ENCODE results near the gene GP1BB.

Gene GP1BB

DNA sequence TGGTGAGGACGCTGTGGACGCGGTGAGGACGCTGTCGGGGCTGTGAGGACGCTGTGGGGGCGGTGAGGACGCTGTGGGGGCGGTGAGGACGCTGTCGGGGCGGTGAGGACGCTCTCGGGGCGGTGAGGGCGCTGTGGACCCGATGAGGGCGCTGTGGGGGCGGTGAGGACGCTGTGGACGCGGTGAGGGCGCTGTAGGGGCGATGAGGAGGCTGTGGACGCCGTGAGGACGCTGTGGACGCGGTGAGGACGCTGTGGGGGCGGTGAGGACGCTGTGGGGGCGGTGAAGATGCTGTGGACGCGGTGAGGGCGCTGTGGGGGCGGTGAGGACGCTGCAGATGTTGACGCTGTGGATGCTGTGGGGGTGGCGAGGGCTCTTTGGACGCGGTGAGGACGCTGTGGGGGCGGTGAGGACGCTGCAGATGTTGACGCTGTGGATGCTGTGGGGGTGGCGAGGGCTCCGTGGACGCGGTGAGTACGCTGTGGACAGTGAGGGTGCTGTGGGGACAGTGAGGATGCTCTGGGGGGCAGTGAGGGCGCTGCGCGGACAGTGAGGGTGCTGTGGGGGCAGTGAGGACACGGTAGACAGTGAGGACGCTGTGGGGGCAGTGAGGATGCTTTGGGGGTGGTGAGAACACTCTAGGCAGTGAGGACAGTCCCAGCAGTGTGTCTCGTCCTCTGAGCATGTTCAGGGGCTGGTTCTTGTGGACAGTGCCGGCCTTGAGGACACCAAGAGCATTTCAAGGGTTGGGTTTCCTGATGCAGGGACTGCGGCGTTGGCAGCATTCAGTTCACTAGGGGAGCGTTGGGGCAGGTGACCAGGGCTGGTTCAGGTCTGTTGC lies 4.2 kb downstream of the GP1BB start:
- no peak for DNase-seq (ENCODE audit: low spot score)
- peak overlapping the region; percentile 7 for H2BK12ac ChIP-seq (ENCODE audit: low read length)
- peaks cover 39 to 79% (median 67%) of the 10 kb centered on the region in 3 experiments for H3K27me3 ChIP-seq (ENCODE audit: control insufficient read depth in 3 of 3, insufficient read depth in 3 of 3, low read depth in 1 of 3, low read length in 3 of 3)
- H2AFZ ChIP-seq (ENCODE audit: low read length): no peak overlapping the region
- peak overlapping the region; percentile 81 for H2BK15ac ChIP-seq (ENCODE audit: low read length)
- peaks cover 3 to 8% of the 10 kb centered on the region in 2 donors for H3K9me3 ChIP-seq (replicated peaks in 1 of 2; ENCODE audit: control insufficient read depth in 2 of 2, insufficient read depth in 1 of 2, low read depth in 1 of 2, low read length in 2 of 2)
- peak overlapping the region; percentile 98 for H3K23ac ChIP-seq (ENCODE audit: low read depth, low read length, poor library complexity)
- H3K79me1 ChIP-seq (ENCODE audit: low read depth, low read length): no peaks in the 10 kb centered on the region
- H4K91ac ChIP-seq (ENCODE audit: low read depth, low read length, poor library complexity): peak overlapping the region; percentile 72
- H4K8ac ChIP-seq (ENCODE audit: low read depth, low read length): peak overlapping the region; percentile 43
- peak overlapping the region; percentile 91 for H3K18ac ChIP-seq (ENCODE audit: low read length)
- H3K4me2 ChIP-seq (ENCODE audit: insufficient read depth, low read length, poor library complexity, severe bottlenecking): no peak overlapping the region
- no peak overlapping the region for H2BK120ac ChIP-seq (ENCODE audit: low read depth, low read length)
- peak overlapping the region; percentile 94 for H2AK5ac ChIP-seq (ENCODE audit: low read depth, low read length)
- H3K14ac ChIP-seq (ENCODE audit: low read length): peak overlapping the region; percentile 97
- peak overlapping the region; percentile 84 for H2BK5ac ChIP-seq (ENCODE audit: low read length)
- no peak overlapping the region for H3K27ac ChIP-seq (replicated peaks; ENCODE audit: low read length)
- H3K9ac ChIP-seq (ENCODE audit: low read depth, low read length, poor library complexity): peak overlapping the region; percentile 60
- no peak overlapping the region for H3K4me3 ChIP-seq (ENCODE audit: low read length in 2 of 2)
- peaks cover 13 to 21% of the 10 kb centered on the region in 2 donors for H3K4me1 ChIP-seq (ENCODE audit: control insufficient read depth in 2 of 2, insufficient read depth in 1 of 2, low read depth in 1 of 2, low read length in 2 of 2)
- WGBS, 2 donors (ENCODE audit: extremely low coverage in 2 of 2, insufficient read length in 2 of 2, insufficient replicate concordance in 1 of 2): no CpG with 5 or more reads among the region's 61 CpGs
- H3K4ac ChIP-seq (ENCODE audit: low read length): no peak overlapping the region
- no peaks in the 10 kb centered on the region for H3K36me3 ChIP-seq (replicated peaks in 1 of 2; ENCODE audit: control insufficient read depth in 2 of 2, insufficient read depth in 2 of 2, low read length in 2 of 2)

DNA sequence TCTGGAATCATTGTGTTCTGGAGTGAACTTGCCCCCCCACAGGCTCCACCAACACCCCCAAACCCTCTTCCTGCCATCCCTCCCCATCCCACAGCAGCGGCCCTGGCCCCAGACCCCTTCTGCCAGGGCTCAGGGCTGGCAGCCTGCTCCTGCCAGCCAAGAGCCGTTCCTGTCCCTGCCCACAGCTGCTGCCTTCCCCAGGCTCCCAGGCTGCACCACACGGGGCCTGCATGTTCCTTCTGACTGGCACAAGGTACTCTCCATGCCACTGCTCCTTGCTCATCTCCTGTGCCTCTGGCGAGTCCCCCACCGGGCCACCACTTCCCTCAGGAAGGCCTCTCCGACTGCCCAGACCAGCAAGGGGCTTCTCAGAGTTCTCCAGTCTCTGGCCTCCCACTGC lies 4.9 kb downstream of the GP1BB start:
- H2BK15ac ChIP-seq (ENCODE audit: low read length): peak overlapping the region; percentile 77
- no peak overlapping the region for H3K4ac ChIP-seq (ENCODE audit: low read length)
- H3K4me3 ChIP-seq (ENCODE audit: low read length in 2 of 2): no peak overlapping the region
- no peak overlapping the region for H2AFZ ChIP-seq (ENCODE audit: low read length)
- H3K14ac ChIP-seq (ENCODE audit: low read length): peak overlapping the region; percentile 97
- no peaks in the 10 kb centered on the region for H3K36me3 ChIP-seq (replicated peaks in 1 of 2; ENCODE audit: control insufficient read depth in 2 of 2, insufficient read depth in 2 of 2, low read length in 2 of 2)
- WGBS, 2 donors (ENCODE audit: extremely low coverage in 2 of 2, insufficient read length in 2 of 2, insufficient replicate concordance in 1 of 2): no CpG with 5 or more reads among the region's 6 CpGs
- H2BK5ac ChIP-seq (ENCODE audit: low read length): peak overlapping the region; percentile 84
- H3K18ac ChIP-seq (ENCODE audit: low read length): peak overlapping the region; percentile 48
- H4K91ac ChIP-seq (ENCODE audit: low read depth, low read length, poor library complexity): no peak overlapping the region
- peaks cover 3 to 8% of the 10 kb centered on the region in 2 donors for H3K9me3 ChIP-seq (replicated peaks in 1 of 2; ENCODE audit: control insufficient read depth in 2 of 2, insufficient read depth in 1 of 2, low read depth in 1 of 2, low read length in 2 of 2)
- H3K4me1 ChIP-seq (ENCODE audit: control insufficient read depth in 2 of 2, insufficient read depth in 1 of 2, low read depth in 1 of 2, low read length in 2 of 2): peaks cover 10 to 14% of the 10 kb centered on the region in 2 donors
- H3K27ac ChIP-seq (replicated peaks; ENCODE audit: low read length): no peak overlapping the region
- H2AK5ac ChIP-seq (ENCODE audit: low read depth, low read length): peak overlapping the region; percentile 94
- no peak for DNase-seq (ENCODE audit: low spot score)
- peak overlapping the region; percentile 98 for H3K23ac ChIP-seq (ENCODE audit: low read depth, low read length, poor library complexity)
- no peak overlapping the region for H4K8ac ChIP-seq (ENCODE audit: low read depth, low read length)
- no peaks in the 10 kb centered on the region for H3K79me1 ChIP-seq (ENCODE audit: low read depth, low read length)
- no peak overlapping the region for H3K4me2 ChIP-seq (ENCODE audit: insufficient read depth, low read length, poor library complexity, severe bottlenecking)
- H3K27me3 ChIP-seq (ENCODE audit: control insufficient read depth in 3 of 3, insufficient read depth in 3 of 3, low read depth in 1 of 3, low read length in 3 of 3): peaks cover 32 to 77% (median 60%) of the 10 kb centered on the region in 3 experiments
- no peak overlapping the region for H2BK12ac ChIP-seq (ENCODE audit: low read length)
- H3K9ac ChIP-seq (ENCODE audit: low read depth, low read length, poor library complexity): no peak overlapping the region
- H2BK120ac ChIP-seq (ENCODE audit: low read depth, low read length): no peak overlapping the region

DNA sequence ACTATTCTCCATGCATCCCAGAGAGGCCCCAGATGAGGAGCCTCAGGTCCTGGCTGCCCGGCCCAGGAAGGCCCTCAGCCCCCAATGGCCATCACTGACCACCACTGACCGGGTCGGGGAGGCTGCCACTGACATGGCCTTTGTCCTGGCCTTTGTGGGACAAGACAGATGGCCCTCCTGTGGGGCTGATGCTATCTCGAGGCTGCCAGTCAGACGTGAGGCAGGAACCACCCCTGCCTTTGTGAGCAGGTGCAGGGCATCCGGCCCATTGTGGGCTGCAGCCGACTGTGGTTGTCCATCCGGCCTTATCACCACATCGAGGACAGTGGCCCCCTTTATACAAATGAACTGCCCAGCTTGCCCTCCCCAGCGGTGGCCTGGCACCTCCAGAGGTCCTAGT lies 5.5 kb downstream of the GP1BB start:
- Histone ChIP-seq H3K9ac (ENCODE audit: low read depth, low read length, poor library complexity) (peak overlapping the region; percentile 77), H3K4me3 (ENCODE audit: low read length in 2 of 2) (peak overlapping the region in 1 of 2 donors; percentile 5), H3K14ac (ENCODE audit: low read length) (peak overlapping the region; percentile 89), H3K4me2 (ENCODE audit: insufficient read depth, low read length, poor library complexity, severe bottlenecking) (no peak overlapping the region), H4K8ac (ENCODE audit: low read depth, low read length) (no peak overlapping the region), H2BK12ac (ENCODE audit: low read length) (no peak overlapping the region), H3K27ac (replicated peaks; ENCODE audit: low read length) (no peak overlapping the region), H4K91ac (ENCODE audit: low read depth, low read length, poor library complexity) (no peak overlapping the region), H3K9me3 (replicated peaks in 1 of 2; ENCODE audit: control insufficient read depth in 2 of 2, insufficient read depth in 1 of 2, low read depth in 1 of 2, low read length in 2 of 2) (peaks cover 3 to 8% of the 10 kb centered on the region in 2 donors), H3K79me1 (ENCODE audit: low read depth, low read length) (no peaks in the 10 kb centered on the region), H3K23ac (ENCODE audit: low read depth, low read length, poor library complexity) (peak overlapping the region; percentile 80), H2BK5ac (ENCODE audit: low read length) (no peak overlapping the region), H3K18ac (ENCODE audit: low read length) (peak overlapping the region; percentile 71), H2BK15ac (ENCODE audit: low read length) (peak overlapping the region; percentile 77), H3K27me3 (ENCODE audit: control insufficient read depth in 3 of 3, insufficient read depth in 3 of 3, low read depth in 1 of 3, low read length in 3 of 3) (peaks cover 27 to 77% (median 54%) of the 10 kb centered on the region in 3 experiments), H3K4ac (ENCODE audit: low read length) (peak overlapping the region; percentile 95), H2BK120ac (ENCODE audit: low read depth, low read length) (no peak overlapping the region), H3K4me1 (ENCODE audit: control insufficient read depth in 2 of 2, insufficient read depth in 1 of 2, low read depth in 1 of 2, low read length in 2 of 2) (peaks cover 7 to 12% of the 10 kb centered on the region in 2 donors), H3K36me3 (replicated peaks in 1 of 2; ENCODE audit: control insufficient read depth in 2 of 2, insufficient read depth in 2 of 2, low read length in 2 of 2) (no peaks in the 10 kb centered on the region), H2AFZ (ENCODE audit: low read length) (no peak overlapping the region), H2AK5ac (ENCODE audit: low read depth, low read length) (peak overlapping the region; percentile 90)
- DNase-seq (ENCODE audit: low spot score): no peak
- WGBS, 2 donors (ENCODE audit: extremely low coverage in 2 of 2, insufficient read length in 2 of 2, insufficient replicate concordance in 1 of 2): no CpG with 5 or more reads among the region's 10 CpGs

- Histone ChIP-seq H3K9ac (ENCODE audit: low read depth, low read length, poor library complexity) (no peak overlapping the region), H2BK5ac (ENCODE audit: low read length) (peak overlapping the region; percentile 33), H3K27ac (replicated peaks; ENCODE audit: low read length) (no peak overlapping the region), H3K36me3 (replicated peaks in 1 of 2; ENCODE audit: control insufficient read depth in 2 of 2, insufficient read depth in 2 of 2, low read length in 2 of 2) (no peaks in the 10 kb centered on the region), H3K23ac (ENCODE audit: low read depth, low read length, poor library complexity) (no peak overlapping the region), H3K27me3 (ENCODE audit: control insufficient read depth in 3 of 3, insufficient read depth in 3 of 3, low read depth in 1 of 3, low read length in 3 of 3) (peaks cover 24 to 77% (median 48%) of the 10 kb centered on the region in 3 experiments), H3K14ac (ENCODE audit: low read length) (no peak overlapping the region), H2BK12ac (ENCODE audit: low read length) (no peak overlapping the region), H3K4me1 (ENCODE audit: control insufficient read depth in 2 of 2, insufficient read depth in 1 of 2, low read depth in 1 of 2, low read length in 2 of 2) (peaks cover 7% of the 10 kb centered on the region in 2 donors), H4K91ac (ENCODE audit: low read depth, low read length, poor library complexity) (no peak overlapping the region), H3K9me3 (replicated peaks in 1 of 2; ENCODE audit: control insufficient read depth in 2 of 2, insufficient read depth in 1 of 2, low read depth in 1 of 2, low read length in 2 of 2) (peaks cover 3 to 8% of the 10 kb centered on the region in 2 donors), H3K79me1 (ENCODE audit: low read depth, low read length) (no peaks in the 10 kb centered on the region), H2AK5ac (ENCODE audit: low read depth, low read length) (peak overlapping the region; percentile 82), H2AFZ (ENCODE audit: low read length) (no peak overlapping the region), H4K8ac (ENCODE audit: low read depth, low read length) (no peak overlapping the region), H3K4me2 (ENCODE audit: insufficient read depth, low read length, poor library complexity, severe bottlenecking) (no peak overlapping the region), H3K4ac (ENCODE audit: low read length) (no peak overlapping the region), H3K4me3 (ENCODE audit: low read length in 2 of 2) (no peak overlapping the region), H3K18ac (ENCODE audit: low read length) (no peak overlapping the region), H2BK15ac (ENCODE audit: low read length) (peak overlapping the region; percentile 77), H2BK120ac (ENCODE audit: low read depth, low read length) (no peak overlapping the region)
- DNase-seq (ENCODE audit: low spot score): no peak
- WGBS, 2 donors (ENCODE audit: extremely low coverage in 2 of 2, insufficient read length in 2 of 2, insufficient replicate concordance in 1 of 2): no CpG with 5 or more reads among the region's 9 CpGs
Measured at GRCh38 chr22:19729507-19729906, 6.2 kb downstream of the GP1BB start.
